Spleen (tissue), 7 donors: ENCODE measurements around the gene TTC7B.

Source experiments
- POLR2A ChIP-seq, 3 donors: fragments of 450-650 bp; IDR thresholded peaks; one replicate each; pipeline ENCODE4 v1.5.1; 2017; ENCODE audit warnings: antibody characterized with exemption in 3 of 3, mild to moderate bottlenecking in 1 of 3
- TF ChIP-seq, protein P1 (sequence below), 11 experiments: fragments of 200-600 bp in 7 of 11; fragments of 450-650 bp in 4 of 11; sonication (generic) in 4 of 11; IDR thresholded peaks in 8 of 11; conservative IDR thresholded peaks in 3 of 11; 1 replicate in 7 of 11; 2 replicates in 4 of 11; pipeline versions ENCODE4 v1.4.0 to v1.8.0; 2016 to 2021; ENCODE audit warnings: antibody characterized with exemption in 11 of 11, inconsistent platforms in 4 of 11, mild to moderate bottlenecking in 1 of 11
- donor health status: DM: no; HTN: no; CAD: no; lungs with moderate emphysema.
- donor health status: DM: no; HTN: no; CAD: no.
- donor health status: DM: no; HTN: no; CAD: no.

DNA sequence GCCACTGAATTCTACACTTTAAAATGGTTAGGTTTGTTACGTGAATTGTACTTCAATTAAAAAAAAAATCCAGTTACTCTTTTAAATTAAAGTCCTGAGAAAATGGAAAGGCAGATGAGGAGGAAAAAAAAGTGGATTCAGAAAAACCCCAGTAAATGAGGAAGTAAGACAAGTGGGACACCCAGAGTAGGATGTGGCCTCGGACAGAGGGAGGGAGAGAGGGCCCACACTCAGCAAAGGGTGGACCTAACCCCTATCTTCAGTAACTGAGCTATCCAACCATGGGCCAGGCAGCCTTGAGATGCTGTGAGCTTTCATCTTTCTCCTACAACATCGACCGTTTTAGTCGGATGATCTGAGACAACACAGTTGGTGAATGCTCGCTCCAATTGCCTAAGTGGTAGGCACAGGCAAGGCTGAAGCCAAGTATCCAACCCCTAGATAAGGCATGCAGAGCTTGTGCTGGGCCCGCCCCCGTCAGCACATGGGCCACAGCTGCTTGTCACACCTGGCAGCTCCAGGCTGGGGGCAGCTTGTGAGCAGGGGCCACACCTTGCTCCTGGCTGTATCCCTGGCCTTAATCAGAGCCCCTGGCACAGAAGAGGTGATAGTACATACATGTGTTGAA is 142.1 kb downstream of the TTC7B start:
- TF ChIP-seq, protein P1, sequence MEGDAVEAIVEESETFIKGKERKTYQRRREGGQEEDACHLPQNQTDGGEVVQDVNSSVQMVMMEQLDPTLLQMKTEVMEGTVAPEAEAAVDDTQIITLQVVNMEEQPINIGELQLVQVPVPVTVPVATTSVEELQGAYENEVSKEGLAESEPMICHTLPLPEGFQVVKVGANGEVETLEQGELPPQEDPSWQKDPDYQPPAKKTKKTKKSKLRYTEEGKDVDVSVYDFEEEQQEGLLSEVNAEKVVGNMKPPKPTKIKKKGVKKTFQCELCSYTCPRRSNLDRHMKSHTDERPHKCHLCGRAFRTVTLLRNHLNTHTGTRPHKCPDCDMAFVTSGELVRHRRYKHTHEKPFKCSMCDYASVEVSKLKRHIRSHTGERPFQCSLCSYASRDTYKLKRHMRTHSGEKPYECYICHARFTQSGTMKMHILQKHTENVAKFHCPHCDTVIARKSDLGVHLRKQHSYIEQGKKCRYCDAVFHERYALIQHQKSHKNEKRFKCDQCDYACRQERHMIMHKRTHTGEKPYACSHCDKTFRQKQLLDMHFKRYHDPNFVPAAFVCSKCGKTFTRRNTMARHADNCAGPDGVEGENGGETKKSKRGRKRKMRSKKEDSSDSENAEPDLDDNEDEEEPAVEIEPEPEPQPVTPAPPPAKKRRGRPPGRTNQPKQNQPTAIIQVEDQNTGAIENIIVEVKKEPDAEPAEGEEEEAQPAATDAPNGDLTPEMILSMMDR (IDR thresholded peaks at IDR 0.05 in 8 of 11, conservative IDR thresholded peaks at IDR 0.05 in 3 of 11), result no peak
- no peak for TF ChIP-seq POLR2A (IDR thresholded peaks at IDR 0.05)
